Measurements from ENCODE around the gene C16orf92.
"Not testable (repeated sequence)": the region's sequence is repeated elsewhere in the genome, so short reads cannot be mapped to it uniquely, and the experiment has no call there.

Gene C16orf92

GRCh38 chr16:30009085-30009862 is 13.7 kb upstream of the C16orf92 start:
- Histone ChIP-seq H3K9me3 (ENCODE audit: control insufficient read depth, low read length) (no peaks in the 10 kb centered on the region), H3K4me1 (ENCODE audit: control insufficient read depth, insufficient read depth, low read length) (peaks cover 9% of the 10 kb centered on the region), H3K9ac (ENCODE audit: low read length) (no peak overlapping the region), H3K36me3 (ENCODE audit: control insufficient read depth, insufficient read depth, low read length, severe bottlenecking) (no peaks in the 10 kb centered on the region), H3K27me3 (replicated peaks; ENCODE audit: control insufficient read depth, insufficient read depth, low read length) (peaks cover 24% of the 10 kb centered on the region), H3K4me3 (ENCODE audit: low read length) (no peak overlapping the region)
- no peak for DNase-seq (ENCODE audit: low read depth)

- Histone ChIP-seq H3K9me3 (ENCODE audit: control insufficient read depth, low read length) (no peaks in the 10 kb centered on the region), H3K36me3 (ENCODE audit: control insufficient read depth, insufficient read depth, low read length, severe bottlenecking) (no peaks in the 10 kb centered on the region), H3K4me3 (ENCODE audit: low read length) (no peak overlapping the region), H3K9ac (ENCODE audit: low read length) (no peak overlapping the region), H3K27me3 (replicated peaks; ENCODE audit: control insufficient read depth, insufficient read depth, low read length) (peaks cover 24% of the 10 kb centered on the region), H3K4me1 (ENCODE audit: control insufficient read depth, insufficient read depth, low read length) (peaks cover 9% of the 10 kb centered on the region)
- DNase-seq (ENCODE audit: low read depth) = no peak
These were observed 12.8 kb upstream of the C16orf92 start for GRCh38 chr16:30009990-30010843.

GRCh38 chr16:30010844-30011713 is 11.9 kb upstream of the C16orf92 start, which contains the start of gene DOC2A:
DOC2A (minus strand) TSS chr16:30011027; CDS start chr16:30010222, 805 bp downstream.
- Histone ChIP-seq H3K4me3 (ENCODE audit: low read length) (no peak within 1 kb of the TSS), H3K36me3 (ENCODE audit: control insufficient read depth, insufficient read depth, low read length, severe bottlenecking) (no peaks in the 10 kb centered on the region), H3K9me3 (ENCODE audit: control insufficient read depth, low read length) (no peaks in the 10 kb centered on the region), H3K9ac (ENCODE audit: low read length) (no peak within 1 kb of the TSS), H3K27me3 (replicated peaks; ENCODE audit: control insufficient read depth, insufficient read depth, low read length) (peaks cover 24% of the 10 kb centered on the region), H3K4me1 (ENCODE audit: control insufficient read depth, insufficient read depth, low read length) (peaks cover 9% of the 10 kb centered on the region)
- peak; percentile 43 for DNase-seq (ENCODE audit: low read depth)

GRCh38 chr16:30011714-30012504 is 11.1 kb upstream of the C16orf92 start:
- Histone ChIP-seq H3K9me3 (ENCODE audit: control insufficient read depth, low read length) (no peaks in the 10 kb centered on the region), H3K4me3 (ENCODE audit: low read length) (no peak overlapping the region), H3K9ac (ENCODE audit: low read length) (no peak overlapping the region), H3K27me3 (replicated peaks; ENCODE audit: control insufficient read depth, insufficient read depth, low read length) (peaks cover 29% of the 10 kb centered on the region), H3K36me3 (ENCODE audit: control insufficient read depth, insufficient read depth, low read length, severe bottlenecking) (no peaks in the 10 kb centered on the region), H3K4me1 (ENCODE audit: control insufficient read depth, insufficient read depth, low read length) (peaks cover 9% of the 10 kb centered on the region)
- DNase-seq (ENCODE audit: low read depth) = no peak

- DNase-seq (ENCODE audit: low read depth); H3K9me3 ChIP-seq (ENCODE audit: control insufficient read depth, low read length): not testable (repeated sequence)
These were observed 10.4 kb upstream of the C16orf92 start for GRCh38 chr16:30012598-30012997.

GRCh38 chr16:30015450-30015849 is 7.5 kb upstream of the C16orf92 start:
- H3K27me3 ChIP-seq (replicated peaks; ENCODE audit: control insufficient read depth, insufficient read depth, low read length); H3K9me3 ChIP-seq (ENCODE audit: control insufficient read depth, low read length); H3K9ac ChIP-seq (ENCODE audit: low read length); DNase-seq (ENCODE audit: low read depth); H3K4me1 ChIP-seq (ENCODE audit: control insufficient read depth, insufficient read depth, low read length); H3K36me3 ChIP-seq (ENCODE audit: control insufficient read depth, insufficient read depth, low read length, severe bottlenecking); H3K4me3 ChIP-seq (ENCODE audit: low read length): not testable (repeated sequence)

More at GRCh38 chr16:30012598-30012997, 10.4 kb upstream of the C16orf92 start:
- H3K4me3 ChIP-seq (ENCODE audit: low read length); H3K36me3 ChIP-seq (ENCODE audit: control insufficient read depth, insufficient read depth, low read length, severe bottlenecking); H3K4me1 ChIP-seq (ENCODE audit: control insufficient read depth, insufficient read depth, low read length); H3K9ac ChIP-seq (ENCODE audit: low read length): not testable (repeated sequence)
- H3K27me3 ChIP-seq (replicated peaks; ENCODE audit: control insufficient read depth, insufficient read depth, low read length) = peaks cover 27% of the 10 kb centered on the region

- Histone ChIP-seq H3K36me3 (ENCODE audit: control insufficient read depth, insufficient read depth, low read length, severe bottlenecking) (no peaks in the 10 kb centered on the region), H3K9ac (ENCODE audit: low read length) (no peak overlapping the region), H3K4me1 (ENCODE audit: control insufficient read depth, insufficient read depth, low read length) (peaks cover 10% of the 10 kb centered on the region), H3K9me3 (ENCODE audit: control insufficient read depth, low read length) (no peaks in the 10 kb centered on the region), H3K4me3 (ENCODE audit: low read length) (no peak overlapping the region), H3K27me3 (replicated peaks; ENCODE audit: control insufficient read depth, insufficient read depth, low read length) (peaks cover 5% of the 10 kb centered on the region)
- no peak for DNase-seq (ENCODE audit: low read depth)
These were observed 6.3 kb upstream of the C16orf92 start for GRCh38 chr16:30016555-30017276.

- peaks cover 5% of the 10 kb centered on the region for H3K27me3 ChIP-seq (replicated peaks; ENCODE audit: control insufficient read depth, insufficient read depth, low read length)
- no peak overlapping the region for H3K9ac ChIP-seq (ENCODE audit: low read length)
- no peak overlapping the region for H3K4me3 ChIP-seq (ENCODE audit: low read length)
- H3K9me3 ChIP-seq (ENCODE audit: control insufficient read depth, low read length) = no peaks in the 10 kb centered on the region
- peaks cover 5% of the 10 kb centered on the region for H3K4me1 ChIP-seq (ENCODE audit: control insufficient read depth, insufficient read depth, low read length)
- DNase-seq (ENCODE audit: low read depth) = no peak
- no peaks in the 10 kb centered on the region for H3K36me3 ChIP-seq (ENCODE audit: control insufficient read depth, insufficient read depth, low read length, severe bottlenecking)
These were observed 5.7 kb upstream of the C16orf92 start for GRCh38 chr16:30017277-30017656.

- not testable (repeated sequence) for DNase-seq (ENCODE audit: low read depth); H3K9ac ChIP-seq (ENCODE audit: low read length); H3K27me3 ChIP-seq (replicated peaks; ENCODE audit: control insufficient read depth, insufficient read depth, low read length); H3K4me1 ChIP-seq (ENCODE audit: control insufficient read depth, insufficient read depth, low read length); H3K9me3 ChIP-seq (ENCODE audit: control insufficient read depth, low read length); H3K36me3 ChIP-seq (ENCODE audit: control insufficient read depth, insufficient read depth, low read length, severe bottlenecking); H3K4me3 ChIP-seq (ENCODE audit: low read length)
These were observed 5.1 kb upstream of the C16orf92 start for GRCh38 chr16:30017937-30018336.

- Histone ChIP-seq H3K9me3 (ENCODE audit: control insufficient read depth, low read length) (no peaks in the 10 kb centered on the region), H3K9ac (ENCODE audit: low read length) (no peak overlapping the region), H3K27me3 (replicated peaks; ENCODE audit: control insufficient read depth, insufficient read depth, low read length) (peaks cover 13% of the 10 kb centered on the region), H3K4me1 (ENCODE audit: control insufficient read depth, insufficient read depth, low read length) (peaks cover 5% of the 10 kb centered on the region), H3K36me3 (ENCODE audit: control insufficient read depth, insufficient read depth, low read length, severe bottlenecking) (no peaks in the 10 kb centered on the region), H3K4me3 (ENCODE audit: low read length) (no peak overlapping the region)
- no peak for DNase-seq (ENCODE audit: low read depth)
These were observed 4.3 kb upstream of the C16orf92 start for GRCh38 chr16:30018731-30019158.
